Right lobe of liver (tissue), 4 donors: Measurements from ENCODE around the gene SELENOM.

Experiments
- POLR2A ChIP-seq: fragments of 450-650 bp; IDR thresholded peaks from one replicate; pipeline ENCODE4 v1.6.1; 2017; ENCODE audit warnings: antibody characterized with exemption, mild to moderate bottlenecking
- TF ChIP-seq, protein P1 (sequence below), 4 donors: fragments of 200-600 bp in 3 of 4; fragments of 450-650 bp in 1 of 4; IDR thresholded peaks; one replicate each; pipeline versions ENCODE4 v1.5.1 to v1.8.0; 2016 to 2022; ENCODE audit warnings: antibody characterized with exemption in 4 of 4, mild to moderate bottlenecking in 2 of 4
- donor health status: DM: no; HTN: no; CAD: no.
- donor health status: DM: no; HTN: no; CAD: no.
- donor health status: DM: no; HTN: yes; CAD: no.

DNA sequence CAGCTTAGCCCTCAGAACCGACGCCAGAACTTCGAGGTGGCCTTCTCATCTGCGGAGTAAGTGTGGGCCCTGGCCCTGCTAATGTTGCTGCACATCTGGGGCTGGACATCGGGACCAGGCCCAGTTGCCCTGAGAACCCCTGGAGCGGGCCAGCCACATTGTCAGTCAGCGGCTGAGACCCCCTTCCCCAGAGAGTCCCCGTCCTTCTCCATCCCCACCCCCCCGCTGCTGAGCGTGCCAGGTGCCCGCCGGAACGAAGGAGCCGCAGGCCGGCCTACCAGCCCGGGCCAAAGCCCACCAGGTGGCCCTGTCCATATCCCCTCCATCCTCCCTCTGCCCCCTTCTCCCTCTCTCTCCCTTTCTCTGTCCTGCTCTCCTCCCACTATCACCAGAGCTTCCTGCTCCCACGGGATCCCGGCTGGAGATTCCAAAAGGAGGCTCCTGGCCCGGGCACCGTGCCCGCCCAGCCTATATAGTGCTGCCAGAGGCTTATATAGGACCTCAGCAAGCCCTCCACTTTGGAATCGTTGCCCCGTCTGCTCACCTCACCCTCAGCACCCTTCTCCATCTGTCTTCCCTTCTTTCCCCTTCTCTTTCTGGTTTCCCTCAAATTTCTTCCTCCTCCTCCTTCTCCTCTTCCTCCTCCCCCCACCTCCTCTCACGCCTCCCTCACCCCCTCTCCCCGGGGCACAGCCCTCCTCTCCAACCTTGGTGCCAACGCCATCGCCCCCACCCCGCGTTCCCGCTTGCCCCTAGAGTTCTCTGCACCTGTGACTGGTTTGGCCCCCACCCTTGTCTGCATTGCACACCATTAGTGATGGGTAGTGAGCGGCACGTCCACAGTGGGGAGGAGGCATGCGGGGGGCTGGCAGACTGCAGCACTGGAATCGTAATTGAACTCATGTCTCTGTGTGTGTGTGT lies 7.3 kb downstream of the SELENOM start:
- TF ChIP-seq, protein P1, sequence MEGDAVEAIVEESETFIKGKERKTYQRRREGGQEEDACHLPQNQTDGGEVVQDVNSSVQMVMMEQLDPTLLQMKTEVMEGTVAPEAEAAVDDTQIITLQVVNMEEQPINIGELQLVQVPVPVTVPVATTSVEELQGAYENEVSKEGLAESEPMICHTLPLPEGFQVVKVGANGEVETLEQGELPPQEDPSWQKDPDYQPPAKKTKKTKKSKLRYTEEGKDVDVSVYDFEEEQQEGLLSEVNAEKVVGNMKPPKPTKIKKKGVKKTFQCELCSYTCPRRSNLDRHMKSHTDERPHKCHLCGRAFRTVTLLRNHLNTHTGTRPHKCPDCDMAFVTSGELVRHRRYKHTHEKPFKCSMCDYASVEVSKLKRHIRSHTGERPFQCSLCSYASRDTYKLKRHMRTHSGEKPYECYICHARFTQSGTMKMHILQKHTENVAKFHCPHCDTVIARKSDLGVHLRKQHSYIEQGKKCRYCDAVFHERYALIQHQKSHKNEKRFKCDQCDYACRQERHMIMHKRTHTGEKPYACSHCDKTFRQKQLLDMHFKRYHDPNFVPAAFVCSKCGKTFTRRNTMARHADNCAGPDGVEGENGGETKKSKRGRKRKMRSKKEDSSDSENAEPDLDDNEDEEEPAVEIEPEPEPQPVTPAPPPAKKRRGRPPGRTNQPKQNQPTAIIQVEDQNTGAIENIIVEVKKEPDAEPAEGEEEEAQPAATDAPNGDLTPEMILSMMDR (IDR thresholded peaks at IDR 0.05), result no peak
- TF ChIP-seq POLR2A, result no peak
